ENCODE data around the gene KCTD4.

Gene KCTD4

GRCh38 chr13:45156565-45157361 lies 44.1 kb downstream of the KCTD4 start:
- DNase-seq, result no peak
- H3K27me3 Mint-ChIP-seq (ENCODE audit: low read depth, poor library complexity), result no peaks in the 10 kb centered on the region
- TF ChIP-seq, protein P1, sequence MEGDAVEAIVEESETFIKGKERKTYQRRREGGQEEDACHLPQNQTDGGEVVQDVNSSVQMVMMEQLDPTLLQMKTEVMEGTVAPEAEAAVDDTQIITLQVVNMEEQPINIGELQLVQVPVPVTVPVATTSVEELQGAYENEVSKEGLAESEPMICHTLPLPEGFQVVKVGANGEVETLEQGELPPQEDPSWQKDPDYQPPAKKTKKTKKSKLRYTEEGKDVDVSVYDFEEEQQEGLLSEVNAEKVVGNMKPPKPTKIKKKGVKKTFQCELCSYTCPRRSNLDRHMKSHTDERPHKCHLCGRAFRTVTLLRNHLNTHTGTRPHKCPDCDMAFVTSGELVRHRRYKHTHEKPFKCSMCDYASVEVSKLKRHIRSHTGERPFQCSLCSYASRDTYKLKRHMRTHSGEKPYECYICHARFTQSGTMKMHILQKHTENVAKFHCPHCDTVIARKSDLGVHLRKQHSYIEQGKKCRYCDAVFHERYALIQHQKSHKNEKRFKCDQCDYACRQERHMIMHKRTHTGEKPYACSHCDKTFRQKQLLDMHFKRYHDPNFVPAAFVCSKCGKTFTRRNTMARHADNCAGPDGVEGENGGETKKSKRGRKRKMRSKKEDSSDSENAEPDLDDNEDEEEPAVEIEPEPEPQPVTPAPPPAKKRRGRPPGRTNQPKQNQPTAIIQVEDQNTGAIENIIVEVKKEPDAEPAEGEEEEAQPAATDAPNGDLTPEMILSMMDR (IDR thresholded peaks at IDR 0.05), result no peak
- H3K9me3 Mint-ChIP-seq, result no peaks in the 10 kb centered on the region
- H3K27ac Mint-ChIP-seq, result peak overlapping the region; percentile 36
- no peak overlapping the region for H3K4me3 Mint-ChIP-seq
- peaks cover 64% of the 10 kb centered on the region for H3K36me3 Mint-ChIP-seq (ENCODE audit: low read depth)
- H3K4me1 Mint-ChIP-seq, result no peaks in the 10 kb centered on the region

DNA sequence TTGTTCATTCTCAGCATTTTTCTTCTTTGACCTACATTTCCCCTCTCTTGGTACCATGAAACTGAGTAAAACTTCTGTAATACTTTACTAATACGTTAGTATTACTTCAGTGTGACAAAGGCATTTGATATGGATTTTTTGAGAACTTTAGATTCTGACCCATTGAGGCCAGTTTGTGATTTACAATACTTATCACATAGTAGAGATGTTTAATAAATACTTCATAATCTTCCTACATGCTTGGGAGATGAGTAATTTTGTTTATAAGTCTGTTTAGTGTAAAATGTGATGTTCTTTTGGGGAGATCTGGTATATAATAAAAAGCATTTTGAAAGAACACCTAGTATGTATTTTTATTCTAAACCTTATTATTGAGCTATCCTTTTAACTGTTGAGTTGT lies 50.9 kb downstream of the KCTD4 start:
- Mint-ChIP-seq H3K27ac (no peak overlapping the region), H3K27me3 (ENCODE audit: low read depth, poor library complexity) (no peaks in the 10 kb centered on the region), H3K4me1 (no peaks in the 10 kb centered on the region), H3K36me3 (ENCODE audit: low read depth) (peaks cover 30% of the 10 kb centered on the region), H3K9me3 (no peaks in the 10 kb centered on the region), H3K4me3 (no peak overlapping the region)
- TF ChIP-seq, protein P1 (IDR thresholded peaks at IDR 0.05), result no peak
- DNase-seq, result no peak

GRCh38 chr13:45143346-45143751 lies 57.5 kb downstream of the KCTD4 start:
- peaks cover 19% of the 10 kb centered on the region for H3K36me3 Mint-ChIP-seq (ENCODE audit: low read depth)
- H3K27me3 Mint-ChIP-seq (ENCODE audit: low read depth, poor library complexity), result no peaks in the 10 kb centered on the region
- no peak overlapping the region for H3K4me3 Mint-ChIP-seq
- DNase-seq, result no peak
- H3K4me1 Mint-ChIP-seq, result peaks cover 10% of the 10 kb centered on the region
- no peaks in the 10 kb centered on the region for H3K9me3 Mint-ChIP-seq
- peak overlapping the region; percentile 17 for H3K27ac Mint-ChIP-seq
- TF ChIP-seq, protein P1 (IDR thresholded peaks at IDR 0.05), result no peak

Data from nephron progenitor cell (in vitro differentiated cells).